ENCODE measurements around the gene LRGUK.

Gene LRGUK

GRCh38 chr7:134301592-134301991 lies 174.5 kb downstream of the LRGUK start:
- no peaks in the 10 kb centered on the region for H3K27me3 ChIP-seq (ENCODE audit: insufficient read depth, insufficient read length)
- DNase-seq (ENCODE audit: low read depth, low spot score), result no peak
- no peak overlapping the region for H3K4me3 ChIP-seq (ENCODE audit: insufficient read length, low read depth)
- H3K36me3 ChIP-seq (ENCODE audit: insufficient read depth, insufficient read length, low read length), result peaks cover 71% of the 10 kb centered on the region
- no peak overlapping the region for H3K9ac ChIP-seq (ENCODE audit: insufficient read length, low read depth)
- no peak for TF ChIP-seq YY1 (IDR thresholded peaks at IDR 0.05; ENCODE audit: insufficient read depth, insufficient read length)
- no peak for TF ChIP-seq ZNF274 (IDR thresholded peaks at IDR 0.05; ENCODE audit: low read depth, low read length)
- TF ChIP-seq SUZ12 (IDR thresholded peaks at IDR 0.05; ENCODE audit: extremely low read depth, insufficient read depth, insufficient read length), result no peak
- H3K9me3 ChIP-seq (ENCODE audit: insufficient read depth, low read length), result no peaks in the 10 kb centered on the region
- no peaks in the 10 kb centered on the region for H3K4me1 ChIP-seq (ENCODE audit: insufficient read depth, insufficient read length)

- H3K4me3 ChIP-seq (ENCODE audit: insufficient read length, low read depth), result no peak overlapping the region
- TF ChIP-seq SUZ12 (IDR thresholded peaks at IDR 0.05; ENCODE audit: extremely low read depth, insufficient read depth, insufficient read length) (no peak), ZNF274 (IDR thresholded peaks at IDR 0.05; ENCODE audit: low read depth, low read length) (no peak), YY1 (IDR thresholded peaks at IDR 0.05; ENCODE audit: insufficient read depth, insufficient read length) (no peak)
- H3K4me1 ChIP-seq (ENCODE audit: insufficient read depth, insufficient read length), result no peaks in the 10 kb centered on the region
- no peaks in the 10 kb centered on the region for H3K27me3 ChIP-seq (ENCODE audit: insufficient read depth, insufficient read length)
- H3K9ac ChIP-seq (ENCODE audit: insufficient read length, low read depth), result no peak overlapping the region
- no peak for DNase-seq (ENCODE audit: low read depth, low spot score)
- H3K9me3 ChIP-seq (ENCODE audit: insufficient read depth, low read length), result no peaks in the 10 kb centered on the region
- H3K36me3 ChIP-seq (ENCODE audit: insufficient read depth, insufficient read length, low read length), result peaks cover 70% of the 10 kb centered on the region
These were observed 175.0 kb downstream of the LRGUK start for GRCh38 chr7:134302120-134302519.

GRCh38 chr7:134307320-134307719 lies 180.2 kb downstream of the LRGUK start:
- H3K9ac ChIP-seq (ENCODE audit: insufficient read length, low read depth), result no peak overlapping the region
- H3K4me1 ChIP-seq (ENCODE audit: insufficient read depth, insufficient read length), result no peaks in the 10 kb centered on the region
- no peak for DNase-seq (ENCODE audit: low read depth, low spot score)
- no peaks in the 10 kb centered on the region for H3K27me3 ChIP-seq (ENCODE audit: insufficient read depth, insufficient read length)
- no peaks in the 10 kb centered on the region for H3K9me3 ChIP-seq (ENCODE audit: insufficient read depth, low read length)
- H3K36me3 ChIP-seq (ENCODE audit: insufficient read depth, insufficient read length, low read length), result peaks cover 34% of the 10 kb centered on the region
- no peak overlapping the region for H3K4me3 ChIP-seq (ENCODE audit: insufficient read length, low read depth)
- TF ChIP-seq SUZ12 (IDR thresholded peaks at IDR 0.05; ENCODE audit: extremely low read depth, insufficient read depth, insufficient read length) (no peak), ZNF274 (IDR thresholded peaks at IDR 0.05; ENCODE audit: low read depth, low read length) (no peak), YY1 (IDR thresholded peaks at IDR 0.05; ENCODE audit: insufficient read depth, insufficient read length) (no peak)

- Histone ChIP-seq H3K4me3 (ENCODE audit: insufficient read length, low read depth) (no peak overlapping the region), H3K27me3 (ENCODE audit: insufficient read depth, insufficient read length) (no peaks in the 10 kb centered on the region), H3K9me3 (ENCODE audit: insufficient read depth, low read length) (no peaks in the 10 kb centered on the region), H3K36me3 (ENCODE audit: insufficient read depth, insufficient read length, low read length) (peaks cover 32% of the 10 kb centered on the region), H3K9ac (ENCODE audit: insufficient read length, low read depth) (no peak overlapping the region), H3K4me1 (ENCODE audit: insufficient read depth, insufficient read length) (no peaks in the 10 kb centered on the region)
- TF ChIP-seq ZNF274 (IDR thresholded peaks at IDR 0.05; ENCODE audit: low read depth, low read length), result no peak
- TF ChIP-seq YY1 (IDR thresholded peaks at IDR 0.05; ENCODE audit: insufficient read depth, insufficient read length), result no peak
- no peak for TF ChIP-seq SUZ12 (IDR thresholded peaks at IDR 0.05; ENCODE audit: extremely low read depth, insufficient read depth, insufficient read length)
- DNase-seq (ENCODE audit: low read depth, low spot score), result no peak
These were observed 181.4 kb downstream of the LRGUK start for GRCh38 chr7:134308548-134308947.

- Histone ChIP-seq H3K9me3 (ENCODE audit: insufficient read depth, low read length) (no peaks in the 10 kb centered on the region), H3K4me3 (ENCODE audit: insufficient read length, low read depth) (no peak overlapping the region), H3K36me3 (ENCODE audit: insufficient read depth, insufficient read length, low read length) (peaks cover 13% of the 10 kb centered on the region), H3K9ac (ENCODE audit: insufficient read length, low read depth) (no peak overlapping the region), H3K4me1 (ENCODE audit: insufficient read depth, insufficient read length) (no peaks in the 10 kb centered on the region), H3K27me3 (ENCODE audit: insufficient read depth, insufficient read length) (no peaks in the 10 kb centered on the region)
- no peak for DNase-seq (ENCODE audit: low read depth, low spot score)
- TF ChIP-seq SUZ12 (IDR thresholded peaks at IDR 0.05; ENCODE audit: extremely low read depth, insufficient read depth, insufficient read length) (no peak), YY1 (IDR thresholded peaks at IDR 0.05; ENCODE audit: insufficient read depth, insufficient read length) (no peak), ZNF274 (IDR thresholded peaks at IDR 0.05; ENCODE audit: low read depth, low read length) (no peak)
These were observed 184.7 kb downstream of the LRGUK start for GRCh38 chr7:134311807-134312206.

GRCh38 chr7:134312717-134313116 lies 185.6 kb downstream of the LRGUK start:
- Histone ChIP-seq H3K9ac (ENCODE audit: insufficient read length, low read depth) (no peak overlapping the region), H3K27me3 (ENCODE audit: insufficient read depth, insufficient read length) (peaks cover 2% of the 10 kb centered on the region), H3K9me3 (ENCODE audit: insufficient read depth, low read length) (no peaks in the 10 kb centered on the region), H3K4me3 (ENCODE audit: insufficient read length, low read depth) (no peak overlapping the region), H3K4me1 (ENCODE audit: insufficient read depth, insufficient read length) (no peaks in the 10 kb centered on the region), H3K36me3 (ENCODE audit: insufficient read depth, insufficient read length, low read length) (peaks cover 10% of the 10 kb centered on the region)
- no peak for TF ChIP-seq ZNF274 (IDR thresholded peaks at IDR 0.05; ENCODE audit: low read depth, low read length)
- no peak for TF ChIP-seq SUZ12 (IDR thresholded peaks at IDR 0.05; ENCODE audit: extremely low read depth, insufficient read depth, insufficient read length)
- TF ChIP-seq YY1 (IDR thresholded peaks at IDR 0.05; ENCODE audit: insufficient read depth, insufficient read length), result no peak
- DNase-seq (ENCODE audit: low read depth, low spot score), result no peak

GRCh38 chr7:134313543-134313942 lies 186.4 kb downstream of the LRGUK start:
- Histone ChIP-seq H3K27me3 (ENCODE audit: insufficient read depth, insufficient read length) (peaks cover 6% of the 10 kb centered on the region), H3K9ac (ENCODE audit: insufficient read length, low read depth) (no peak overlapping the region), H3K4me1 (ENCODE audit: insufficient read depth, insufficient read length) (no peaks in the 10 kb centered on the region), H3K9me3 (ENCODE audit: insufficient read depth, low read length) (no peaks in the 10 kb centered on the region), H3K36me3 (ENCODE audit: insufficient read depth, insufficient read length, low read length) (peaks cover 10% of the 10 kb centered on the region), H3K4me3 (ENCODE audit: insufficient read length, low read depth) (no peak overlapping the region)
- TF ChIP-seq SUZ12 (IDR thresholded peaks at IDR 0.05; ENCODE audit: extremely low read depth, insufficient read depth, insufficient read length) (no peak), ZNF274 (IDR thresholded peaks at IDR 0.05; ENCODE audit: low read depth, low read length) (no peak), YY1 (IDR thresholded peaks at IDR 0.05; ENCODE audit: insufficient read depth, insufficient read length) (no peak)
- DNase-seq (ENCODE audit: low read depth, low spot score), result no peak

All from NT2/D1 (cell line).